GM23248 (cell line): ENCODE data around the gene ORM1.

Experiments
- EZH2 ChIP-seq: fragments of 200-600 bp; sonication (generic); IDR thresholded peaks from 2 replicates; pipeline ENCODE4 v1.6.1; 2018; ENCODE audit warnings: antibody characterized with exemption, mild to moderate bottlenecking; ENCODE audit not compliant: insufficient read depth, poor library complexity, severe bottlenecking
- EZH2phosphoT487 ChIP-seq: fragments of 200-600 bp; sonication (generic); IDR thresholded peaks from 2 replicates; pipeline ENCODE4 v1.6.1; 2018; ENCODE audit warnings: antibody characterized with exemption, moderate library complexity, mild to moderate bottlenecking, low read depth; ENCODE audit not compliant: insufficient read depth

GRCh38 chr9:114361542-114361941, 38.6 kb downstream of the ORM1 start:
- TF ChIP-seq EZH2phosphoT487, result no peak
- no peak for TF ChIP-seq EZH2
